Measurements from ENCODE around the gene ADGRL3.
"Not testable (repeated sequence)": the region's sequence is repeated elsewhere in the genome, so short reads cannot be mapped to it uniquely, and the experiment has no call there.

ADGRL3 gene

DNA sequence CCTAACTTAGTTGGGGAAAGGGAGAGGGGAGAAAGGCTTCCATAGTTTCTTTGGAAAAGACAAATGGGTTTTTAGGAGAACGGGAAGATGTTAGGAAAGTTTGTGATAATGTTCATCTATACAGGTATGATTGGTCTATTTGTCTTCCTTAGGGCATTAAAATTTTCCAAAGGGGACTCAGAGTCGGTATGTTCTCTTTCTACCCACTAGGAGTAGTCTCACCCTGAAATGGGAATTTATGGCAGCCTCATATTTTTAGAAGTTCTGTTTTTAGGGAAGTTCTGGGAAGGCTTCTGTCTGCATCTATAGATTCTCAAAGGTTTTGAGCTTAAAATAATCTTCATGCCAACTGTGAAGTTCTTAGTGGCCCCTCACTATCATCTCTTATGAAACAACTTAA is 637.3 kb downstream of the ADGRL3 start:
- no peak for FAIRE-seq

GRCh38 chr4:61838072-61838471 is 637.9 kb downstream of the ADGRL3 start:
- FAIRE-seq, result no peak

DNA sequence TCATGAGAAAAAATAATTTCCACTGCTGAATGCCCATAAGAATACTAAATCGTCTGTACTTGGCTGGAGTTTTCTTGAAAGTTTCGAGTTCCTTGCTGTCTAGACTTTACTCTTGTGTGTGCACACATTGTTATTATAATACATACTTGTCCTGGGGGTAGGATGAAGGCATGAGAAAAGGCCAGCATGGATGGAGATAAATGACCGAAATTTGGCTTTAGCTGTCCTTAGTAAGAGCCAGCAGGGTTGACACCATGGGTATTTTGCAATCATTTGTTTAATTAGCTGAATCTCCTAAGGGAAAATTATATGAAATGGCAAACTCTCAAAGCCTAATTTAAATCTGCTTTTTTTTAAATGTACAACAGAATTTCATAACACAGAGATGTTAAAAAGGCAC is 641.6 kb downstream of the ADGRL3 start:
- no peak for FAIRE-seq

DNA sequence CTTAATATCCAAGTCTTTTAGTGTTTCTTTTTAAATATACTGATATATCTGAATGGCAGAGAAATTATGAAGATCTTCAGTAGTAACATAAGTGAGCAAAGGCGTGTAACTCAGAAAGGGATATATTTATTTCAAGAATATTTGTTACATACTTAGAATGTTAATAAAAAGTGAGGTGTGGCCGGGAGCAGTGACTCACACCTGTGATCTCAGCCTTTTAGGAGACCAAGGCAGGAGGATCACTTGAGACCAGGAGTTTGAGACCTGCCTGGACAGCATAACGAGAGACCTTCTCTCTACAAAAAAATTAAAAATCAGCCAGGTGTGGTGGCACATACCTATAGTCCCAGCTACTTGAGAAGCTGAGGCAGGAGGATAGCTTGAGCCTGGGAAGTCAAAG is 651.0 kb downstream of the ADGRL3 start:
- no peak for FAIRE-seq

DNA sequence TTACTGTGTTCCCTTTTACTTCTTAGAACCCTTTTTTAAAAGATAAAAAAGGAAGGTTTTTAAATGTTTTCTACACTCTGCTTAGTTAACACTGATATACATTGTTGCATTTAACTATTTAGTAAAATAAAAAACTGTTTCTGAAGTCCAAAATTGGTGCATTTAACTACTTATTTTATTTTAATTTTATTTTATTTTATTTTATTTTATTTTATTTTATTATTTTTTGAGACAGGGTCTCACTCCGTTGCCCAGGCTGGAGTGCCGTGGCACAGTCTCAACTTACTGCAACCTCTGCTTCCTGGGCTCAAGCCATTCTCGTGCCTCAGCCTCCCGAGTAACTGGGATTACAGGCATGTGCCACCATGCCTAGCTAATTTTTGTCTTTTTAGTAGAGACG is 652.0 kb downstream of the ADGRL3 start:
- FAIRE-seq, result not testable (repeated sequence)

- no peak for FAIRE-seq
Observed at GRCh38 chr4:61853041-61853440, 652.9 kb downstream of the ADGRL3 start.

DNA sequence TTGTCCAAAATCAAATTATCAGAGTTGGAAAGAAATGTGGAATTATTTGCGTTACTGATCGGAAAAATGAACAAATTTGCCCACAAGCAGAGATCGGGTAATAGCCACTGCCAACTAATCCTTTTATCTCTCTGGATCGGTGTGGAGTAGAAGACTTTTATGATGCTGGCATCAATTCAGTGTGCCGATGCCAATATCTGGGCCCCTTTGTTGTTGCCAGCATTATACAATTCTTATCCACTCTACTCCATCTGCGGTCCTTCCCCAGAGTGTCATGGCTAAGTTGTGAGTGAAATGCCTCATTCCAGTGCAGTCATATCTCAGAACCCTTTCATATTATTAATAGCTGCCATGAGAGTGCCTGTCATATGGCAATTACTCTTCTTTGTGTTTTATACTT is 660.2 kb downstream of the ADGRL3 start:
- no peak for FAIRE-seq

- FAIRE-seq, result no peak
Observed at GRCh38 chr4:61864286-61864685, 664.2 kb downstream of the ADGRL3 start.

DNA sequence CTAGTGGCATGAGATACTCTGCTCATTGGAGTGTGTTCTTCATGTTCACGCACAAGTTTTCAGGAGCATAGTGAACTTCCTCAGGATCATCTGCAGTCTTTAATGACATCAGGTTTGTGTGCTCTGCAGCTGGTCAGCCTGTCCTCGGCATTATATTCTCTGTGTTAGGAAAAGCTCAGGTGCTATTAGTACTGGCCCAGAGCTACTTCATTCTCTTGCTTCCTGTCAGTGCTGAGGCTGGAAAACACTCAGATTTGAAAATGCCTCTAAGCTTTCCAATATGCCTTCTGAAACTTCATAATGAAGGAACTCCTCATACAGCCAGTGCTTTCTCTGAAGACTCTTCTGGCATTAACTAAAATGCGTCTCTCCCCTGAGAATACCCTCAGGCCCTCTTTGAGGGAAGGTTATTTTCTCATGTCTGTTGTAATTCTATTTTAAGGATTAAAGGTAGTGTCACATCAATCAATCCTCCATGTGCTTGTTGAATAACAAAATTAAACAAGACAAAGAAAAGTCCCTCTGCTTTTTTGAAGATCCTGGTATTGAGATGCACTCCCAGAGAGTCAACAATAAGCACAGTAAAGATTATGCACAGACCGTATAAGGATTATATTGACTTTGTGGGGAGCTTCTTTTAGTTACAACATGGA is 666.4 kb downstream of the ADGRL3 start:
- FAIRE-seq, result no peak

- FAIRE-seq, result no peak
Observed at GRCh38 chr4:61872983-61873382, 672.9 kb downstream of the ADGRL3 start.

- FAIRE-seq, result no peak
Observed at GRCh38 chr4:61877266-61877665, 677.1 kb downstream of the ADGRL3 start.

DNA sequence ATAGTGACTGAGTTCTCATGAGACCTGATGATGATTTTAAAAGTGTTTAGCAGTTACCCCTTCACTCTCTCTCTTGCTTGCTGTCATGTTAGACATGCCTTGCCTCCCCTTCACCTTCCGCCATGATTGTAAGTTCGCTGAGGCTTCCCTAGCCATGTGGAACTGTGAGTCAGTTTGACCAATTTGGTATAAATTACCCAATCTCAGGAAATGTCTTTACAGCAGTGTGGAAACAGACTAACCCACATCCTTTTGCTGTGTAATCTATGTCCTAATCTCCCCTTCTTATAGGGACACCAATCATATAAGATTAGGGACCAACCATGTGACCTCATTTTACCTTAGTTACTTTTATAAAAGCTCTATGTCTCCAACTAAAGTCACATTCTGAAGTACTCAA is 677.8 kb downstream of the ADGRL3 start:
- FAIRE-seq, result no peak

GRCh38 chr4:61882381-61882780 is 682.3 kb downstream of the ADGRL3 start:
- FAIRE-seq, result no peak

DNA sequence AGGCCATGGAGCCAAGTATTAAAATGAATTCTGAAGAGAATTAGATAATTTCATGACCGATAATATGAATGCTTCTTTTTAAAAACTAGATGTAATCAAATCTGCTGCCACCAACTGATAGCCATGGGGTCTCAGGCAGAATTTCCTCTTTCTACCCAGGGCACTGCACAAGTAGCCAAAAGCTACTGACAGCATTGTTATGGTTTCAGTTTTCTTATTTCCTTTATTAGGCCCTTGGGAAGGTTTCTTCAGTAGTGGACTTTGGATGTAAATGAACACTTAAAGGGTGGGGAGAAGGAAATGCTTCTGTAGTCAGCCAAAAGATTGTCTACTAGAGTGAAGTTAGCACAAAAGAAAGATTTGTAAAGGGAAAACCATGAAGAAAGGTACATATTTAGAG is 686.0 kb downstream of the ADGRL3 start:
- peak; percentile 18 for FAIRE-seq

GRCh38 chr4:61889117-61889516 is 689.0 kb downstream of the ADGRL3 start:
- no peak for FAIRE-seq

GRCh38 chr4:61890321-61890720 is 690.2 kb downstream of the ADGRL3 start:
- FAIRE-seq, result no peak

DNA sequence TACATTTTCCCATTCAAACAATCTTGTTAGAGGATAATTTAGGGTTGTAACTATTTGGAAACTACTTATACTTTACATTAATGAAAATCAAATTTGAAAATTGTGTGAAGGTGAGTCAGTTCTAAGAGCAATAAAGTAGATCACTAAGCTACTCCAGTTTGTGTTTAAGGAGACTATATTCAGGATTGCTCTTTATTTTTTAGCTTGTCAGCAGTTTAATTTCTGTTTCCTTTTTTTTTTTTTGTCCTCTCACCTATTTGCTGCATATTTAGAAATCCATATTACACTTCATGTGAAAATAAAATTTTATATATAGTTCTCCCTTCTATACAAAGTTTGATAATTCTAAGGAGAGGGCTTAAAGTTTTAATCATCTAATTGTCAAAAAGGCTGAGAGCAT is 691.8 kb downstream of the ADGRL3 start:
- no peak for FAIRE-seq

DNA sequence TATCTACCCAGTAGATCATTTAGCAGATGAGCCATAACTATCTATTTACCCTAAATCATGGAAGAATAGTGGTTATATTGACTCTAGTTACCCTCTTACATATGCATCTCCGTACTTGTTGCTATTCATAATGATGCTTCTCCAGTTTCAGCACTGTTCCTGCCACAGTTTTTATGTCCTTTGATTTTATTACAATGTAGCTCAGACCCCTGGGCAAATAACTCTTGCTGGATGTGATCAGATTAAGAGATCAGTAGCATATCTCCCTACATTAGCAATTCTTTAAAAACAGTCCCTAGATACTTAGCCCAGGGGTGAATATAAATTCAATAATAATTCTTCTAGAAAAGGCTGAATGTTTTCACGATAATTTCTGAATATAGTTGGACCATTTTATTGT is 696.5 kb downstream of the ADGRL3 start:
- FAIRE-seq, result no peak

- FAIRE-seq, result no peak
Observed at GRCh38 chr4:61909031-61909430, 708.9 kb downstream of the ADGRL3 start.

DNA sequence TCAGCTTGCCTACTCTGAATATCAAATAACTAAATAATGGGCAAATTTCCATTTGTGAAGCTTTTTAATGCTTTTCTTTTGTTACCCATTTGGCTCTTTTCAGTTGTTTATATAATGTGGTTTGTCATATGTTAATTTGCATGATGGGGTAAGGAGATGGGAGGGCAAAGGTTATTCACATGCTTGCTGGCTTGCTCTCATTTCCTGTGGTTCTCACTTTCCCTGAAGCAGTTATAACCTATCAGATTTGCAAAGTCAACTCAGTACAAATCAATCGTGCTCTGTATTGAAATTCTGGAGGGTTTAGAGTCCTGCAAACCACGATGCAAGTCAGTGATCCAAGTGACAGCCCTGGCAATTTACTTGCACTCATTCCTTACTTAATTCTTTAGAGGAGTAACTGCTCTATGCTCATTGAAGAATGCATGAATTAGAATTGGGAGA is 711.2 kb downstream of the ADGRL3 start:
- FAIRE-seq, result no peak

- no peak for FAIRE-seq
Observed at GRCh38 chr4:61913619-61914018, 713.5 kb downstream of the ADGRL3 start.

DNA sequence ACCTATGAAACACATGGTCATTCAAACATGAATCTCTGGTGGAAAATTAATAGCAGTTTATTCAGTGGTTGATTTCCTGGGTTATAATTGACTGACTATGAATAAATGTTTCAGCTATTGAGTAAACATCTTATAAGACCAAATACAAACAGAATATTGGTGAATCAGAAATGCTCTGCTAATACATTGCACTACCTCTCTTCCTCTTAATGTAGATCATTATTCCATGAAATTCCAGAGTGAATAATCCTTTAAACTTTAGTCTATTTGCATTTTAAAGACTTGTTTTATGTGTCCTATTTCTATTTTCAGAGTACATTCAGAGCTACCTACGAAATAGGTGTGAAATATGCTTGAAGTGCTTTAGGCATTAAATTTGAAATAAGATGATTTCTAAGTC is 715.4 kb downstream of the ADGRL3 start:
- no peak for FAIRE-seq

DNA sequence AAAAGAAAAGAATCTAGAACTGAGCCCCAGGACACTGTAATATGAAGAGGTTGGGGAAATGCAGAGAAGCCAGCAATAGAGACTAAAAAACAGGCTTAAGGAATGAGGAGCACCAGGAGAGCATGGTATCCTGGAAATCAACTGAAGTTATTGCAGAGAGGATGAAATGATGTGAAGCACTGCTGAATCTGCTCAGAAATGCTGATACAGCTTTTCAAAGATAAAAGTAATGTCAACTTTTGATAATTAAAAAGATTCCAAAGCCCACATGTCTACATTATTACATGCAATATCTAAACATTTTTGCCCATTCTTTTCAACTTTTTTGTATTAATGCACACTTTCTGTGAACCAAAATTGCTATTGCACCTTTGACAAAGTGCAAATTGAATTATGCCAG is 718.4 kb downstream of the ADGRL3 start:
- FAIRE-seq, result no peak

- no peak for FAIRE-seq
Observed at GRCh38 chr4:61918987-61919386, 718.9 kb downstream of the ADGRL3 start.

DNA sequence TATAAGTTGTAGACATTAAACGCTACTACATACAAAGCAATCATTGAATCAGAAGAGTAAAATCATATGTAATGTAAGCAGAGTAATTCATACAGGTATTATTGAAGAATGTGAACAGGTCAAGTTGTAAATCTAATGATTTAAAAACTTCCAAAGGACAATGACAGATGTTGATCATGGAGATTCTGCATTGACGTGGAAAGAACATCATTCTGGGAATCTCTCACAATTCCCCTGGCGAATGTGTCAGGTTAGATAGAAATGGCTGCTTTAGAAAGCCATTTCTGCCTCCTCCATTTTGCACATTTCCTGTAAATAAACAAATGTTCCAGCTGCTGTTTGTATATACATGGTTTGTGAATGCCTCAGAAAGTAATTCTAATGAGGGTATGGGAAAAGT is 719.4 kb downstream of the ADGRL3 start:
- no peak for FAIRE-seq

All from colon (tissue), 2 donors.